PC-9 (cell line): ENCODE data around the gene ANKS1B. TPM values are rescaled to one million over a fixed set of nuclear protein-coding genes. Genes with fewer than 3 reads are reported as not detected.
"Not testable (repeated sequence)": the region's sequence is repeated elsewhere in the genome, so short reads cannot be mapped to it uniquely, and the experiment has no call there.

Source experiments
- BruUV-seq: library from RNA; stranded (reverse); fragments of 400-500 nt; replicated peaks from 2 replicates; lab custom pipeline; 2021; lab: Mats Ljungman, UMichigan
- CTCF ChIA-PET: fragments of 300-600 bp; sonication (Branson Sonifier 250); formaldehyde crosslinking; loops from one replicate; lab custom pipeline; 2022; ENCODE audit warnings: antibody characterized with exemption; lab: Charles Lee
- POLR2A ChIA-PET: fragments of 300-600 bp; sonication (Branson Sonifier 250); formaldehyde crosslinking; loops from one replicate; lab custom pipeline; 2022; ENCODE audit warnings: antibody characterized with exemption; ENCODE audit not compliant: unreplicated experiment; lab: Charles Lee
- DNase-seq, 2 experiments: peaks; one replicate each; pipeline versions ENCODE4 v3.0.0 to v3.0.0-alpha.2; 2015 to 2022; ENCODE audit warnings: mixed read lengths in 1 of 2
- H2AFZ ChIP-seq: fragments of 200-600 bp; sonication (generic); 2 replicates; pipeline ENCODE4 v1.8.1; 2017; ENCODE audit warnings: antibody characterized with exemption
- H3F3A ChIP-seq: fragments of 200-600 bp; sonication (generic); 2 replicates; pipeline ENCODE4 v1.8.1; 2017; ENCODE audit warnings: antibody characterized with exemption, mild to moderate bottlenecking, low read depth; ENCODE audit not compliant: insufficient read depth
- H3K27ac ChIP-seq: fragments of 200-600 bp; sonication (generic); 2 replicates; pipeline ENCODE4 v1.6.1; 2016; ENCODE audit warnings: mixed run types
- H3K27me3 ChIP-seq: fragments of 200-600 bp; sonication (generic); 2 replicates; pipeline ENCODE4 v1.6.1; 2016; ENCODE audit warnings: low read depth, mixed run types; ENCODE audit not compliant: insufficient read depth
- H3K36me3 ChIP-seq: fragments of 200-600 bp; sonication (generic); 2 replicates; pipeline ENCODE4 v1.6.1; 2016; ENCODE audit warnings: low read depth, mixed run types
- H3K4me1 ChIP-seq: fragments of 200-600 bp; sonication (generic); replicated peaks from 2 replicates; pipeline ENCODE4 v1.6.1; 2016; ENCODE audit warnings: mixed run types; ENCODE audit not compliant: insufficient read depth
- H3K4me2 ChIP-seq: fragments of 200-600 bp; sonication (generic); 2 replicates; pipeline ENCODE4 v1.6.1; 2017; ENCODE audit warnings: mixed run types
- H3K4me3 ChIP-seq: fragments of 200-600 bp; sonication (generic); 2 replicates; pipeline ENCODE4 v1.6.1; 2016; ENCODE audit warnings: mixed run types
- H3K79me2 ChIP-seq: fragments of 200-600 bp; sonication (generic); 2 replicates; pipeline ENCODE4 v1.6.1; 2017; ENCODE audit warnings: low read depth, mixed run types
- H3K9me2 ChIP-seq: fragments of 200-600 bp; sonication (generic); 2 replicates; pipeline ENCODE4 v1.8.1; 2017; ENCODE audit warnings: mild to moderate bottlenecking; ENCODE audit not compliant: insufficient read depth
- H3K9me3 ChIP-seq: fragments of 200-600 bp; sonication (generic); 2 replicates; pipeline ENCODE4 v1.8.1; 2016; ENCODE audit warnings: low read depth; ENCODE audit not compliant: insufficient read depth
- H4K20me1 ChIP-seq: fragments of 200-600 bp; sonication (generic); 2 replicates; pipeline ENCODE4 v1.8.1; 2017; ENCODE audit not compliant: insufficient read depth
- EZH2 ChIP-seq: fragments of 200-600 bp; sonication (generic); IDR thresholded peaks from 2 replicates; pipeline ENCODE4 v1.8.0; 2017; ENCODE audit warnings: antibody characterized with exemption, low read depth
- intact Hi-C: fragments of 100-400 bp; cut with micrococcal nuclease; formaldehyde crosslinking; loops from one replicate; pipeline ENCODE4 v1.10.0; 2022; ENCODE audit not compliant: unreplicated experiment
- total RNA-seq: library from RNA; stranded (reverse); gene quantifications from 2 replicates; pipeline ENCODE4 v1.2.3, GENCODE V29; 2021
- TF ChIP-seq, protein P1 (sequence below): fragments of 200-600 bp; sonication (generic); conservative IDR thresholded peaks from 2 replicates; pipeline ENCODE4 v1.6.1; 2017; ENCODE audit warnings: mixed run types, antibody characterized with exemption, mild to moderate bottlenecking, moderate library complexity

The ANKS1B gene
- total RNA-seq, 1 experiment from 2014 or later = not detected

DNA sequence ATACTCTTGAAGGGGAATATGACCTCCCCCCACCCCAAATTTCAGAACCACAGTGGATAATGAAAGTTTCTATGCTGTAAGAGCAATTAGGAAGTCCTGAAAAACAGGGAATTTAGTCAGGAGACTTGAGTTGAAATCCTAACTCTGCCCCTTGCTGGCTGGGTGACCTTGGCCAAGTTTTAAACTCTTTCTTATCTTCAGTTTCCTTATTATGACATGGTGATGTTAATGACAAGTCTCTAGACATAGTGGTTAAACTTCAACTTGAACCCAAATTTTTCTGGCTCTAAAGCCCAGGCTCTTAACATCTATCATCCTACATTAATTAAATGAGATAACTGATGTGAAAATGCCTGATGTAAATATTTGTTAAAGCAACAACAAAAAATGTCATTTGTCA lies 1013.8 kb downstream of the ANKS1B start:
- no peak overlapping the region for H3K4me2 ChIP-seq
- POLR2A ChIA-PET = no interaction called here
- H3K79me2 ChIP-seq = no peaks in the 10 kb centered on the region
- intact Hi-C loops = no loop called here
- no TSS peak for BruUV-seq
- H2AFZ ChIP-seq = no peak overlapping the region
- no peaks in the 10 kb centered on the region for H3K9me2 ChIP-seq
- no peaks in the 10 kb centered on the region for H4K20me1 ChIP-seq
- no peaks in the 10 kb centered on the region for H3K4me1 ChIP-seq
- H3K27me3 ChIP-seq = no peaks in the 10 kb centered on the region
- CTCF ChIA-PET = no interaction called here
- no peaks in the 10 kb centered on the region for H3K36me3 ChIP-seq
- H3F3A ChIP-seq = no peaks in the 10 kb centered on the region
- no peak for DNase-seq
- no peak overlapping the region for H3K4me3 ChIP-seq
- TF ChIP-seq, protein P1, sequence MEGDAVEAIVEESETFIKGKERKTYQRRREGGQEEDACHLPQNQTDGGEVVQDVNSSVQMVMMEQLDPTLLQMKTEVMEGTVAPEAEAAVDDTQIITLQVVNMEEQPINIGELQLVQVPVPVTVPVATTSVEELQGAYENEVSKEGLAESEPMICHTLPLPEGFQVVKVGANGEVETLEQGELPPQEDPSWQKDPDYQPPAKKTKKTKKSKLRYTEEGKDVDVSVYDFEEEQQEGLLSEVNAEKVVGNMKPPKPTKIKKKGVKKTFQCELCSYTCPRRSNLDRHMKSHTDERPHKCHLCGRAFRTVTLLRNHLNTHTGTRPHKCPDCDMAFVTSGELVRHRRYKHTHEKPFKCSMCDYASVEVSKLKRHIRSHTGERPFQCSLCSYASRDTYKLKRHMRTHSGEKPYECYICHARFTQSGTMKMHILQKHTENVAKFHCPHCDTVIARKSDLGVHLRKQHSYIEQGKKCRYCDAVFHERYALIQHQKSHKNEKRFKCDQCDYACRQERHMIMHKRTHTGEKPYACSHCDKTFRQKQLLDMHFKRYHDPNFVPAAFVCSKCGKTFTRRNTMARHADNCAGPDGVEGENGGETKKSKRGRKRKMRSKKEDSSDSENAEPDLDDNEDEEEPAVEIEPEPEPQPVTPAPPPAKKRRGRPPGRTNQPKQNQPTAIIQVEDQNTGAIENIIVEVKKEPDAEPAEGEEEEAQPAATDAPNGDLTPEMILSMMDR = no peak
- no peak for TF ChIP-seq EZH2
- no peak overlapping the region for H3K27ac ChIP-seq
- no peaks in the 10 kb centered on the region for H3K9me3 ChIP-seq

DNA sequence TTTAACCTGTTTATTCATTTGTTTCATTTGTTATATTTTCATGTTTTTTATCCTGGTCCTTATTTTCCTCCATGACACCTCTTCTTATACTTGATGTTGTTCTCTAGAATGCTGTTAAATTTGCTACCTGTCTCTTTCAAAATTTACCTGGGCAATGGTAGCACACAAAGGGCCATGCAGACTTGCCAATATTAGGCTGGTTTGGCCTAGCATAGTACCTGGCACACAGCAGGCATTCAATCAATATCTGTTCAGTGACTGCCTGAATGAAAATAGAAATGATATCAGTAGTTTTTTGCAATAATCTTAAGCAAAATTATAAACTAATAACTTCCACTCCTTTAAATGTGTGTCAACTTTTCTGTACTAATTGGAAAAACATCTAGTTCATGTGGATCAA lies 1014.5 kb downstream of the ANKS1B start:
- Histone ChIP-seq H3K4me1 (no peaks in the 10 kb centered on the region), H3K79me2 (no peaks in the 10 kb centered on the region), H3K27ac (no peak overlapping the region), H3F3A (no peaks in the 10 kb centered on the region), H3K27me3 (no peaks in the 10 kb centered on the region), H3K36me3 (no peaks in the 10 kb centered on the region), H2AFZ (no peak overlapping the region), H4K20me1 (no peaks in the 10 kb centered on the region), H3K9me2 (no peaks in the 10 kb centered on the region), H3K9me3 (no peaks in the 10 kb centered on the region), H3K4me3 (no peak overlapping the region), H3K4me2 (no peak overlapping the region)
- ChIA-PET POLR2A (no interaction called here), CTCF (no interaction called here)
- TF ChIP-seq, protein P1 = no peak
- TF ChIP-seq EZH2 = no peak
- DNase-seq = no peak
- intact Hi-C loops = no loop called here
- no TSS peak for BruUV-seq

DNA sequence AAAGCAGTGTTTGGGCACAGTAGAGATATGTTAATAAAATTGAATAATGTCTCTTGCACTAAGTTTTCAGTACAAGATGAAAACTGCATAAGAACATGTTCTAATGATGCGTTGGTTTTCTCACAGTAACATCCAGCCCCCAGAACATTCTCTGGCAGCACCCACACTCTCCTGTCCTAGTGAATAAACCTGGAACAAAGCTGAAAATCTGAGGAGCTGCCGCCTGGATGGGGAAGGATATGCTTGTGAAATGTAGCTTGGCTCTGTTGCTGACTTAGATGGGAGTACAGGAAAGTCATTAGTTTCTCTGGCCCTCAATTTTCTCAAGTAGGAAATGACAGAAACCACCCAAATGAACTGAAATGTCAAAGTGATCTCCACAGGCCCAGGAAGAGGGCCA lies 1015.8 kb downstream of the ANKS1B start:
- BruUV-seq = no TSS peak
- no peaks in the 10 kb centered on the region for H3K9me2 ChIP-seq
- no peak overlapping the region for H2AFZ ChIP-seq
- H3K79me2 ChIP-seq = no peaks in the 10 kb centered on the region
- no peaks in the 10 kb centered on the region for H3F3A ChIP-seq
- H3K4me2 ChIP-seq = no peak overlapping the region
- H3K27ac ChIP-seq = no peak overlapping the region
- TF ChIP-seq EZH2 = no peak
- TF ChIP-seq, protein P1 = no peak
- no peak overlapping the region for H3K4me3 ChIP-seq
- intact Hi-C loops = no loop called here
- H3K27me3 ChIP-seq = no peaks in the 10 kb centered on the region
- DNase-seq = no peak
- no peaks in the 10 kb centered on the region for H3K36me3 ChIP-seq
- no peaks in the 10 kb centered on the region for H3K4me1 ChIP-seq
- POLR2A ChIA-PET = no interaction called here
- CTCF ChIA-PET = no interaction called here
- H3K9me3 ChIP-seq = no peaks in the 10 kb centered on the region
- H4K20me1 ChIP-seq = no peaks in the 10 kb centered on the region

DNA sequence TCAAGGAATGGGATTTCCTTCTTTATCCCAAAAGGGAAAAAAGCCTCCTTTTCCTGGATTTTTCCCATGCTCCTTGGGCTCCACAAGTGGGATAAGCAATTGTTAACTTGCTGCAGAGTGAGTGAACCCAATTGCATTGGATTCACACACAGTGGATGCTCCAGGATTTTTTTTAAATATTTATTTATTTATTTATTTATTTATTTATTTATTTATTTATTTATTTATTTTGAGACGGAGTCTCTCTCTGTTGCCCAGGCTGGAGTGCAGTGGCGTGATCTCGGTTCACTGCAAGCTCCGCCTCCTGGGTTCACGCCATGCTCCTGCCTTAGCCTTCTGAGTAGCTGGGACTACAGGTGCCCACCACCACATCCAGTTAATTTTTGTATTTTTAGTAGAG lies 1027.6 kb downstream of the ANKS1B start:
- H3K27ac ChIP-seq, H3K9me3 ChIP-seq, H3K4me3 ChIP-seq, H3F3A ChIP-seq, CTCF ChIA-PET, POLR2A ChIA-PET, H3K4me1 ChIP-seq, H3K9me2 ChIP-seq, H3K27me3 ChIP-seq, H4K20me1 ChIP-seq, H3K79me2 ChIP-seq, intact Hi-C loops, DNase-seq, H3K4me2 ChIP-seq, H2AFZ ChIP-seq, H3K36me3 ChIP-seq, BruUV-seq: not testable (repeated sequence)
